ENCODE data around the gene TOMT.

DNA sequence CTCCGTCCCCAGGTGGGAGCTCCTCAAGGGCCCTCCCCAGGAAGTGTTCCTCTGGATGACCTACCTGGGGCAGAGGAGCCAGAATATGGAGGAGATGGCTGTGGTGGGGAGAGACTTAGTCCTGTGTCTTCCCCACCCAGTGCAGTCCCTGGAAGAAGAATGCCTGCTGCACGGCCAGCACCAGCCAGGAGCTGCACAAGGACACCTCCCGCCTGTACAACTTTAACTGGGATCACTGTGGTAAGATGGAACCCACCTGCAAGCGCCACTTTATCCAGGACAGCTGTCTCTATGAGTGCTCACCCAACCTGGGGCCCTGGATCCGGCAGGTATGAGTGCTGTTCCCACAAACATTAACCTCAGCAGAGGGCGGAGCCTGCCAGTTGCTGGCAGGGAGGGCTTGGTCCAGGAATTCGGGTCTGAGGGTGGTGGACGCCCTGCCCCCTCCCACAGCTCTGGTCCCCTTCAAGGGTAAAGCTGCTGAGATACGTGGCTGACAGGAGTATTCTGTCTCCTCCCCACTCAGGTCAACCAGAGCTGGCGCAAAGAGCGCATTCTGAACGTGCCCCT lies 33.2 kb downstream of the TOMT start:
- TF ChIP-seq, protein P1, sequence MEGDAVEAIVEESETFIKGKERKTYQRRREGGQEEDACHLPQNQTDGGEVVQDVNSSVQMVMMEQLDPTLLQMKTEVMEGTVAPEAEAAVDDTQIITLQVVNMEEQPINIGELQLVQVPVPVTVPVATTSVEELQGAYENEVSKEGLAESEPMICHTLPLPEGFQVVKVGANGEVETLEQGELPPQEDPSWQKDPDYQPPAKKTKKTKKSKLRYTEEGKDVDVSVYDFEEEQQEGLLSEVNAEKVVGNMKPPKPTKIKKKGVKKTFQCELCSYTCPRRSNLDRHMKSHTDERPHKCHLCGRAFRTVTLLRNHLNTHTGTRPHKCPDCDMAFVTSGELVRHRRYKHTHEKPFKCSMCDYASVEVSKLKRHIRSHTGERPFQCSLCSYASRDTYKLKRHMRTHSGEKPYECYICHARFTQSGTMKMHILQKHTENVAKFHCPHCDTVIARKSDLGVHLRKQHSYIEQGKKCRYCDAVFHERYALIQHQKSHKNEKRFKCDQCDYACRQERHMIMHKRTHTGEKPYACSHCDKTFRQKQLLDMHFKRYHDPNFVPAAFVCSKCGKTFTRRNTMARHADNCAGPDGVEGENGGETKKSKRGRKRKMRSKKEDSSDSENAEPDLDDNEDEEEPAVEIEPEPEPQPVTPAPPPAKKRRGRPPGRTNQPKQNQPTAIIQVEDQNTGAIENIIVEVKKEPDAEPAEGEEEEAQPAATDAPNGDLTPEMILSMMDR (conservative IDR thresholded peaks at IDR 0.05; ENCODE audit: low read length): no peak
- no peak for TF ChIP-seq EZH2phosphoT487 (IDR thresholded peaks at IDR 0.05; ENCODE audit: borderline replicate concordance, low read depth, low read length)

Measured in OCI-LY7 (cell line).